Transverse colon (tissue), 4 donors: ENCODE results near the gene GGACT.

Source experiments
- CTCF ChIP-seq, 5 experiments: fragments of 200-600 bp in 3 of 5; fragments of 450-650 bp in 2 of 5; sonication (generic) in 3 of 5; IDR thresholded peaks; 1 replicate in 2 of 5; 2 replicates in 3 of 5; pipeline ENCODE4 v1.5.1; 2016 to 2017; ENCODE audit warnings: antibody characterized with exemption in 5 of 5, inconsistent platforms in 3 of 5, mild to moderate bottlenecking in 2 of 5, moderate library complexity in 1 of 5
- EP300 ChIP-seq: sonication (generic); formaldehyde crosslinking; IDR thresholded peaks from one replicate; pipeline ENCODE4 v1.6.1; 2017; ENCODE audit warnings: antibody characterized with exemption, low read depth
- POLR2A ChIP-seq: fragments of 450-650 bp; IDR thresholded peaks from one replicate; pipeline ENCODE4 v1.6.1; 2016; ENCODE audit warnings: antibody characterized with exemption, mild to moderate bottlenecking, moderate library complexity
- POLR2AphosphoS5 ChIP-seq, 3 donors: sonication (generic); formaldehyde crosslinking; IDR thresholded peaks; one replicate each; pipeline ENCODE4 v1.6.1; 2016; ENCODE audit warnings: antibody characterized with exemption in 3 of 3

- TF ChIP-seq CTCF (IDR thresholded peaks at IDR 0.05), result no peak
- no peak for TF ChIP-seq POLR2AphosphoS5 (IDR thresholded peaks at IDR 0.05)
- TF ChIP-seq POLR2A, result no peak
- TF ChIP-seq EP300, result no peak
These were observed 8.7 kb upstream of the GGACT start for GRCh38 chr13:100597253-100597652.
